ENCODE results near the gene TUBGCP2. TPM values are rescaled to one million over a fixed set of nuclear protein-coding genes. Genes with fewer than 3 reads are reported as not detected.

The TUBGCP2 gene
- total RNA-seq, 3 donors from 2014 or later (not counting 1 experiment from before 2014, with no cell fraction given): 74.3 to 81.8 (median 78.7) TPM

- Histone ChIP-seq H3K4me3 (ENCODE audit: low read length) (no peak overlapping the region), H3K9me3 (ENCODE audit: control insufficient read depth, insufficient read depth, low read length) (no peaks in the 10 kb centered on the region), H3K36me3 (ENCODE audit: control insufficient read depth, insufficient read depth, low read length) (no peaks in the 10 kb centered on the region), H3K4me1 (ENCODE audit: control insufficient read depth, insufficient read depth, low read length) (no peaks in the 10 kb centered on the region), H3K27ac (ENCODE audit: low read length) (no peak overlapping the region), H3K27me3 (ENCODE audit: control insufficient read depth, insufficient read depth, low read length) (peaks cover 5% of the 10 kb centered on the region)
- Mint-ChIP-seq H3K4me3 (no peak overlapping the region), H3K9me3 (no peaks in the 10 kb centered on the region), H3K4me1 (peaks cover 0 to 5% of the 10 kb centered on the region in 2 donors), H3K27ac (no peak overlapping the region), H3K36me3 (no peaks in the 10 kb centered on the region), H3K27me3 (ENCODE audit: low read depth in 2 of 2) (peaks cover under 1 to 9% of the 10 kb centered on the region in 2 donors)
- ATAC-seq: no peak
- intact Hi-C loops (cut with micrococcal nuclease): no loop called here
- no peak for TF ChIP-seq CTCF (IDR thresholded peaks at IDR 0.05)
- no peak for DNase-seq
- WGBS (ENCODE audit: insufficient coverage): 60% methylated on average over 13 of the region's 13 CpGs
Measured at GRCh38 chr10:133350950-133351329, 42.3 kb upstream of the TUBGCP2 start.

GRCh38 chr10:133350283-133350949 lies 41.7 kb upstream of the TUBGCP2 start:
- Mint-ChIP-seq H3K9me3 (no peaks in the 10 kb centered on the region), H3K36me3 (no peaks in the 10 kb centered on the region), H3K27ac (no peak overlapping the region), H3K4me1 (peaks cover 0 to 5% of the 10 kb centered on the region in 2 donors), H3K4me3 (no peak overlapping the region), H3K27me3 (ENCODE audit: low read depth in 2 of 2) (peaks cover 5 to 11% of the 10 kb centered on the region in 2 donors)
- Histone ChIP-seq H3K27me3 (ENCODE audit: control insufficient read depth, insufficient read depth, low read length) (peaks cover 5% of the 10 kb centered on the region), H3K27ac (ENCODE audit: low read length) (no peak overlapping the region), H3K9me3 (ENCODE audit: control insufficient read depth, insufficient read depth, low read length) (no peaks in the 10 kb centered on the region), H3K4me1 (ENCODE audit: control insufficient read depth, insufficient read depth, low read length) (no peaks in the 10 kb centered on the region), H3K4me3 (ENCODE audit: low read length) (no peak overlapping the region), H3K36me3 (ENCODE audit: control insufficient read depth, insufficient read depth, low read length) (no peaks in the 10 kb centered on the region)
- DNase-seq: no peak
- TF ChIP-seq CTCF (IDR thresholded peaks at IDR 0.05): no peak
- 83% methylated on average over 12 of the region's 12 CpGs for WGBS (ENCODE audit: insufficient coverage)
- intact Hi-C loops (cut with micrococcal nuclease): no loop called here
- ATAC-seq: no peak

DNA sequence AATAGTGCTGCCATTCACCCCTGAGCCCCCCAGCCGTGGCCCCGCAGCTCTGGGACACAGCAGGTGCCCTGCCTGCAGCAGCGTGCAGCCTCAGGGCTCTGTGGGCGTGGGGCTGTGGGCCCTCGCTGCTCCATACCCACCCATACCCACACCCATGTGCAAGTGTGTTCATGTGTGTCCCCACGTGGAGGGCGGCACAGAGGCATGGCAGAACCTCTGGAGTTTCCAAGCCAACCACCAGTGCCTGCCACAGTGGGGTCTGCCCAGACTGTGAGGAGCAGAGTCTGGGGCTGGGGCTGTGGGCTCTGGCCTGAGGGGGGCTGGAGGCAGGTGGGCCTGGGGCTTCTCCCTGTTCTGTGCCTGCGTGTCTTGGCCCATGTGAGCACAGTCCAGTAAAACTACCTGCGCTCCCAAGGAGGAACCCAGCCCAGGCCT lies 40.9 kb upstream of the TUBGCP2 start:
- Mint-ChIP-seq H3K27ac (no peak overlapping the region), H3K4me1 (peaks cover 0 to 5% of the 10 kb centered on the region in 2 donors), H3K27me3 (ENCODE audit: low read depth in 2 of 2) (peaks cover 14% of the 10 kb centered on the region in 2 donors), H3K36me3 (no peaks in the 10 kb centered on the region), H3K4me3 (no peak overlapping the region), H3K9me3 (no peaks in the 10 kb centered on the region)
- H3K27me3 ChIP-seq (ENCODE audit: control insufficient read depth, insufficient read depth, low read length): peaks cover 5% of the 10 kb centered on the region
- intact Hi-C loops (cut with micrococcal nuclease): no loop called here
- DNase-seq (no peak), ATAC-seq (no peak)
- no peaks in the 10 kb centered on the region for H3K36me3 ChIP-seq (ENCODE audit: control insufficient read depth, insufficient read depth, low read length)
- 74% methylated on average over 9 of the region's 9 CpGs for WGBS (ENCODE audit: insufficient coverage)
- H3K4me1 ChIP-seq (ENCODE audit: control insufficient read depth, insufficient read depth, low read length): no peaks in the 10 kb centered on the region
- H3K9me3 ChIP-seq (ENCODE audit: control insufficient read depth, insufficient read depth, low read length): no peaks in the 10 kb centered on the region
- no peak for TF ChIP-seq CTCF (IDR thresholded peaks at IDR 0.05)
- H3K27ac ChIP-seq (ENCODE audit: low read length): no peak overlapping the region
- no peak overlapping the region for H3K4me3 ChIP-seq (ENCODE audit: low read length)

DNA sequence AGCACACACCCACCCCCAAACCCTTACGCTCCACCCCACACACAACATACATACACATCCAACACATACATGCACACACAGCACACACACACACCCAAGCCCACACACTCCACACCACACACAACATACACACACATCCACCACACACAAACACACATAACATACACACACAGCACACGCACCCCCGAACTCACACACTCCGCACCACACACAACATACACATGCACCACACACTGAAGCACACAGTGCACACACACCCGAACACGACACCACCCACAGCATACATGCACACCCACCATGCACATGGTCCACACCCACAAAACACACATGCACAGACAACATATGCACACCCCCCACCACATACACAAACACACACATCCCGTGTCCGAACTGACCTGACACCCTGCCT lies 40.5 kb upstream of the TUBGCP2 start:
- peak in 1 of 3 donors; percentile 15 for ATAC-seq
- Histone ChIP-seq H3K27me3 (ENCODE audit: control insufficient read depth, insufficient read depth, low read length) (peaks cover 5% of the 10 kb centered on the region), H3K36me3 (ENCODE audit: control insufficient read depth, insufficient read depth, low read length) (no peaks in the 10 kb centered on the region), H3K27ac (ENCODE audit: low read length) (no peak overlapping the region), H3K9me3 (ENCODE audit: control insufficient read depth, insufficient read depth, low read length) (no peaks in the 10 kb centered on the region), H3K4me1 (ENCODE audit: control insufficient read depth, insufficient read depth, low read length) (no peaks in the 10 kb centered on the region), H3K4me3 (ENCODE audit: low read length) (no peak overlapping the region)
- Mint-ChIP-seq H3K27me3 (ENCODE audit: low read depth in 2 of 2) (peaks cover 15% of the 10 kb centered on the region in 2 donors), H3K27ac (no peak overlapping the region), H3K9me3 (no peaks in the 10 kb centered on the region), H3K4me1 (peaks cover 0 to 5% of the 10 kb centered on the region in 2 donors), H3K36me3 (no peaks in the 10 kb centered on the region), H3K4me3 (no peak overlapping the region)
- 88% methylated on average over 8 of the region's 8 CpGs for WGBS (ENCODE audit: insufficient coverage)
- TF ChIP-seq CTCF (IDR thresholded peaks at IDR 0.05): no peak
- no peak for DNase-seq
- intact Hi-C loops (cut with micrococcal nuclease): no loop called here
